Endothelial cell of umbilical vein (primary cell): ENCODE data around the gene XRCC2. TPM values are rescaled to one million over a fixed set of nuclear protein-coding genes. Genes with fewer than 3 reads are reported as not detected.

ENCODE experiments used
- BruUV-seq: library from RNA; stranded (reverse); fragments of 400-500 nt; replicated peaks from 2 replicates; lab custom pipeline; 2021; lab: Mats Ljungman, UMichigan
- CTCF ChIA-PET: fragments of 300-600, 350-600 bp; sonication (Branson Sonifier 250); formaldehyde crosslinking; loops from one replicate; lab custom pipeline; 2021; ENCODE audit warnings: antibody characterized with exemption, inconsistent platforms; lab: Charles Lee
- POLR2A ChIA-PET: fragments of 300-600, 350-600 bp; sonication (Branson Sonifier 250); formaldehyde crosslinking; loops from one replicate; lab custom pipeline; 2021; ENCODE audit warnings: antibody characterized with exemption, inconsistent platforms; lab: Charles Lee
- DNase-seq: peaks from one replicate; pipeline ENCODE4 v3.0.0-alpha.2; 2011; ENCODE audit warnings: low read depth, low spot score
- FAIRE-seq: peaks from 2 replicates; lab custom pipeline; 2011; peaks lifted over from hg19 to GRCh38; lab: Jason Lieb, UNC
- H2AFZ ChIP-seq: 2 replicates; pipeline ENCODE4 v1.6.0; 2012; ENCODE audit warnings: low read depth, low read length, control low read depth, inconsistent platforms
- H3K27ac ChIP-seq: 2 replicates; pipeline ENCODE4 v1.5.1; 2011; ENCODE audit warnings: low read depth, mild to moderate bottlenecking, control low read depth, low read length, moderate library complexity; ENCODE audit not compliant: insufficient read depth
- H3K27me3 ChIP-seq, 2 experiments: 2 replicates each; pipeline versions ENCODE4 v1.6.0 to v1.6.1; 2011; ENCODE audit warnings: low read length in 2 of 2, mixed read lengths in 1 of 2; ENCODE audit not compliant: control insufficient read depth in 2 of 2, insufficient read depth in 2 of 2
- H3K36me3 ChIP-seq, 2 experiments: 2 replicates in 1 of 2; 3 replicates in 1 of 2; pipeline ENCODE4 v1.5.1; 2011; ENCODE audit warnings: low read length in 2 of 2, mild to moderate bottlenecking in 1 of 2, moderate library complexity in 1 of 2; ENCODE audit not compliant: control insufficient read depth in 2 of 2, insufficient read depth in 2 of 2; ENCODE audit errors: extremely low read depth in 1 of 2
- H3K4me1 ChIP-seq: 3 replicates; pipeline ENCODE4 v1.5.1; 2011; ENCODE audit warnings: mild to moderate bottlenecking, low read length; ENCODE audit not compliant: control insufficient read depth, insufficient read depth; ENCODE audit errors: extremely low read depth
- H3K4me2 ChIP-seq: 2 replicates; pipeline ENCODE4 v1.6.1; 2011; ENCODE audit warnings: low read length, control low read depth, mixed read lengths; ENCODE audit not compliant: insufficient read depth
- H3K4me3 ChIP-seq, 3 experiments: fragments of 200-600 bp in 1 of 3; sonication (generic), shearing (Covaris generic) in 1 of 3; replicated peaks in 1 of 3; 2 replicates each; pipeline ENCODE4 v1.5.1; 2011 to 2016; ENCODE audit warnings: control low read depth in 3 of 3, low read length in 3 of 3, mild to moderate bottlenecking in 2 of 3, inconsistent platforms in 1 of 3, low read depth in 1 of 3, moderate library complexity in 1 of 3; ENCODE audit not compliant: insufficient read depth in 1 of 3
- H3K79me2 ChIP-seq: 2 replicates; pipeline ENCODE4 v1.6.0; 2012; ENCODE audit warnings: low read length, inconsistent platforms; ENCODE audit not compliant: control insufficient read depth, insufficient read depth
- H3K9ac ChIP-seq: replicated peaks from 2 replicates; pipeline ENCODE3; 2011; ENCODE audit warnings: low read length, control low read depth; ENCODE audit not compliant: insufficient read depth; ENCODE audit errors: extremely low read depth
- H3K9me1 ChIP-seq: replicated peaks from 3 replicates; pipeline ENCODE4 v1.6.0; 2011; ENCODE audit warnings: mild to moderate bottlenecking, low read length; ENCODE audit not compliant: control insufficient read depth, insufficient read depth; ENCODE audit errors: extremely low read depth
- H3K9me3 ChIP-seq: replicated peaks from 2 replicates; pipeline ENCODE4 v1.5.1; 2012; ENCODE audit warnings: low read length, inconsistent platforms; ENCODE audit not compliant: control insufficient read depth, insufficient read depth
- H4K20me1 ChIP-seq: replicated peaks from 2 replicates; pipeline ENCODE3; 2011; ENCODE audit warnings: mild to moderate bottlenecking, low read length; ENCODE audit not compliant: control insufficient read depth, insufficient read depth; ENCODE audit errors: extremely low read depth
- CTCF ChIP-seq, 2 donors: IDR thresholded peaks; 1 replicate in 1 of 2; 2 replicates in 1 of 2; pipeline ENCODE4 v1.5.1; 2011; ENCODE audit warnings: low read length in 2 of 2, mild to moderate bottlenecking in 2 of 2, moderate library complexity in 2 of 2, control low read depth in 1 of 2, inconsistent platforms in 1 of 2, low read depth in 1 of 2; ENCODE audit not compliant: insufficient read depth in 1 of 2; ENCODE audit errors: extremely low read depth in 1 of 2
- EZH2 ChIP-seq: IDR thresholded peaks from 2 replicates; pipeline ENCODE4 v1.6.1; 2012; ENCODE audit warnings: borderline replicate concordance, low read depth, mild to moderate bottlenecking, moderate library complexity, low read length, inconsistent platforms; ENCODE audit not compliant: severe bottlenecking
- FOS ChIP-seq: IDR thresholded peaks from 2 replicates; pipeline ENCODE4 v1.6.1; 2011; ENCODE audit warnings: mild to moderate bottlenecking, low read length, moderate library complexity, borderline replicate concordance; ENCODE audit not compliant: insufficient read depth
- GATA2 ChIP-seq: IDR thresholded peaks from 2 replicates; pipeline ENCODE4 v1.7.0; 2011; ENCODE audit warnings: low read depth, mild to moderate bottlenecking, moderate library complexity, mixed read lengths, low read length; ENCODE audit not compliant: insufficient read length, insufficient read depth
- JUN ChIP-seq: IDR thresholded peaks from 2 replicates; pipeline ENCODE4 v1.6.1; 2011; ENCODE audit warnings: borderline replicate concordance, low read depth; ENCODE audit not compliant: insufficient read length, insufficient read depth
- MAX ChIP-seq: IDR thresholded peaks from 2 replicates; pipeline ENCODE4 v1.6.1; 2011; ENCODE audit not compliant: insufficient read depth, insufficient read length
- MYC ChIP-seq: IDR thresholded peaks from one replicate; pipeline ENCODE4 v1.6.1; 2011; ENCODE audit warnings: mild to moderate bottlenecking, low read depth, low read length
- POLR2A ChIP-seq: IDR thresholded peaks from 2 replicates; pipeline ENCODE4 v1.6.1; 2012; ENCODE audit warnings: low read depth, mild to moderate bottlenecking, control low read depth, low read length
- POLR2AphosphoS5 ChIP-seq: IDR thresholded peaks from 2 replicates; pipeline ENCODE4 v1.6.1; 2012; ENCODE audit warnings: low read depth, mild to moderate bottlenecking, control low read depth, low read length, moderate library complexity; ENCODE audit not compliant: insufficient read depth
- dilution Hi-C: fragments of 300-500 bp; cut with MboI; formaldehyde crosslinking; loops from one replicate; pipeline ENCODE4 v1.15.0; 2019; ENCODE audit warnings: low sequenced_read_pairs; ENCODE audit not compliant: extremely low pct_ligation_motif_present
- intact Hi-C: fragments of 100-400 bp; cut with micrococcal nuclease; formaldehyde crosslinking; loops from one replicate; pipeline ENCODE4 v1.10.0; 2022
- polyA plus RNA-seq, 4 experiments: library from polyadenylated mRNA; depleted of rRNA in 3 of 4; stranded (reverse) in 3 of 4; unstranded in 1 of 4; fragments of >200 nt; gene quantifications; 2 replicates each; pipeline versions ENCODE4 v1.2.1 to v1.2.3, GENCODE V29; 2011 to 2012; ENCODE audit warnings: missing spikeins in 1 of 4
- total RNA-seq: library from RNA; stranded (reverse); gene quantifications from 2 replicates; pipeline ENCODE4 v1.2.3, GENCODE V29; 2021

Gene XRCC2
- total and polyA plus RNA-seq, 2 donors (not counting 3 experiments of a cell fraction or from before 2014, with no cell fraction given): 2.4 to 8.8 TPM

- no peaks in the 10 kb centered on the region for H3K79me2 ChIP-seq
- DNase-seq (no peak), FAIRE-seq (no peak)
- intact Hi-C loops: no loop called here
- no peaks in the 10 kb centered on the region for H4K20me1 ChIP-seq
- H3K4me2 ChIP-seq: no peak overlapping the region
- no peaks in the 10 kb centered on the region for H3K9me3 ChIP-seq
- H3K4me1 ChIP-seq: no peaks in the 10 kb centered on the region
- TF ChIP-seq POLR2AphosphoS5: no peak
- CTCF ChIA-PET: no interaction called here
- dilution Hi-C loops: no loop called here
- no peaks in the 10 kb centered on the region for H3K36me3 ChIP-seq
- BruUV-seq: no TSS peak
- H3K9ac ChIP-seq: no peak overlapping the region
- H3K4me3 ChIP-seq: no peak overlapping the region
- H3K27me3 ChIP-seq: no peaks in the 10 kb centered on the region
- POLR2A ChIA-PET: no interaction called here
- no peak overlapping the region for H2AFZ ChIP-seq
- no peak overlapping the region for H3K27ac ChIP-seq
- no peaks in the 10 kb centered on the region for H3K9me1 ChIP-seq
These were observed 73.0 kb downstream of the XRCC2 start for GRCh38 chr7:152602962-152603361.

- Histone ChIP-seq H3K9me1 (no peaks in the 10 kb centered on the region), H3K79me2 (no peaks in the 10 kb centered on the region), H3K9ac (no peak overlapping the region), H3K4me3 (no peak overlapping the region), H3K27me3 (no peaks in the 10 kb centered on the region), H3K4me2 (no peak overlapping the region), H4K20me1 (no peaks in the 10 kb centered on the region), H3K27ac (no peak overlapping the region), H2AFZ (no peak overlapping the region), H3K9me3 (no peaks in the 10 kb centered on the region), H3K4me1 (no peaks in the 10 kb centered on the region), H3K36me3 (no peaks in the 10 kb centered on the region)
- CTCF ChIA-PET: no interaction called here
- DNase-seq: no peak
- BruUV-seq: no TSS peak
- dilution Hi-C loops (no loop called here), intact Hi-C loops (no loop called here)
- TF ChIP-seq EZH2 (no peak), MAX (no peak), CTCF (IDR thresholded peaks at IDR 0.05; ENCODE audit: extremely low read depth in 1 of 2, insufficient read depth in 1 of 2, low read depth in 1 of 2, low read length in 2 of 2) (no peak), MYC (no peak), POLR2AphosphoS5 (no peak), FOS (no peak), JUN (no peak), GATA2 (no peak), POLR2A (no peak)
- POLR2A ChIA-PET: no interaction called here
- no peak for FAIRE-seq
These were observed 74.6 kb downstream of the XRCC2 start for GRCh38 chr7:152601305-152601798.
